HS-27A (cell line): ENCODE measurements around the gene KHNYN.
"Not testable (repeated sequence)": the region's sequence is repeated elsewhere in the genome, so short reads cannot be mapped to it uniquely, and the experiment has no call there.

ENCODE experiments used
- DNase-seq: peaks from one replicate; pipeline ENCODE4 v3.0.0-alpha.2; 2012; ENCODE audit warnings: low read depth, missing footprints

Gene KHNYN

GRCh38 chr14:24429395-24430142, at the start of gene KHNYN, which contains the start of gene CBLN3:
Gene KHNYN, plus strand, starts transcription at chr14:24429954. Its CDS starts 777 bp downstream, at chr14:24430731.
Gene CBLN3, minus strand, starts transcription at chr14:24429668. Its CDS starts 614 bp downstream, at chr14:24429054.
- DNase-seq, result peak; percentile 83

DNA sequence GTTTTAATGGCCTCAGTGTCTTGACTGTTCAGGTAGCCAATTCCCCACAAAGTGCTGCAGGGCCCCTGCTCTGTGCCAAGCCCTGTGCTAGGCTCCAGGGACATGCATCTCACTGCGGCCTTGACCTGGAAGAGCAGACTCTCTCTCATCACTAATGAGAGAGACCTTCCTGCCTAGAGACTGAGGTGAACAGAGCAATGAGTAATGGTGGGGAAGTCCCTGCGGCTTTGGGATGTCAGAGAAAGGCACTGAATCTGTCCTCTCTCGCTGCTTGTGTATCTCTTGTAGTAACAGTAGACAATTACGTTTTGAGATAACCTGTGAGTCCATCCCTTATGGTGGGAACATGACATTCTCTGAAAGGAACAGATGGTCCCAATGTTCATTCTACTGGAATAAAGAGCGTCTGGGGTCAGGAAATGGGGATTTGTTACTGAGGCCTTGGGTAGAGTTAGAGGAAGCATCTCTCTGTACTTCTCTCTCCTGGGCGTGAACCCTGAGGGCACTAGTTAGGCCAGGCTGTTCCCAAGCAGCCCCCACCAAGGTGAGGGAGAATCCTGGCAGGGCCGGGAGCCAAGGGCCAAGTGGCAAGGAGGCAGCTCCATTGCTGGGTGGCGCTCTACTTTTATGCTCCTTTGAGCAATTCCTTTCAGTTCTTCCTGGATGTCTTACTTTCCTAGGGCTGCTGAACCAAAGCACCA, 48.2 kb upstream of the KHNYN start:
- no peak for DNase-seq

GRCh38 chr14:24382064-24382371, 47.7 kb upstream of the KHNYN start:
- no peak for DNase-seq

DNA sequence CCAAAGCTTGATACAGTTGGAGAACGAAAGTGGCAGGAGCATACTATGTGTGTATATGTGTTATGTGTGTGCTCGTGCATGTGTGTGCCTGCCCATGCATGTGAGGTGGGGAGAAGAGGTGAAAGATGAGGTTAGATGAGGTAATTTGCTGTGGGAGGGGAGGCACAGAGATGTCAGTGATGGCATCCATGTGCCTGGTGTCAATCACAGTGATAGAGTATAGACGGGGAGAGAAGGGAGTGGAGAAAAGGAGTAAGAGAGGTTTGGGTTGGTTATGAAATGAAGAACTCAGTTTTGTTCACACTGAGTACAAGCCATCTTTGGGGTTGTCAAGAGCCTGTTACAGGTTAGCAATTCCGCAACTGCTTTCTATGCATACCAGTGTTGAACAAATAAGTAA, 45.6 kb upstream of the KHNYN start:
- DNase-seq, result no peak

DNA sequence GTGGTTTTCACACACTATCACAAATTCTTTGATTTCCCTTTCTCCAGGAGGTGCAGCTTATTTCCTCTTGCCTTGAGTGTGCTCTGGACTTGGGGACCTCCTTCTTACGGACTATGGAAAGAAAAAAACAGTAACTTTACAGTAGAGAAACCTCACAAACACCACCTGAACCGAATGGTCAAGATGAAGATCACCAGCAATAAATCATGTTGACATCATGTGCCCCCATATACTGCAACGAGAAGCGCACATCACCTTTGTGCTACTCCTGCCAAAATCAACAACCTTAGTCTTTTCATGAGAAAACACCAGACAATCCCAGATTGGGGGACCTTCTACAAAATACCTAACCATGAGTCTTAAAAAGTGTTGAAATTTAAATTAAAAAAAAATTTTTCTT, 44.2 kb upstream of the KHNYN start:
- no peak for DNase-seq

DNA sequence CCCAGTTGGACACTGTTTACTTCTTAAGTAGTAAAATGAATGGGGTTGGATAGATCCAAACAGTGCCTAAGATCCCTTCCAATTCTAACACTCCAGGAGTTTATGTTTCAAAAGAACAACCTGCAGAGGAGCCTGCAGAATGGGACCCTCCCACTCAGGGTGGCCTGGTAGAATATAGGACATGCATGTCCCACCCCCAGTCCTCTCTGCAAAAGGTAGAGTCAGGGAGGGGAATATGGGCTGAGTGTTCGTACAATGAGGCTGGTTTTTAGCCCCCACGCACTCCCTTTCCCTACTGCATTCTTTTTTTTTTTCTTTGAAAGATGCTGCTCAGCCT, 42.8 kb upstream of the KHNYN start:
- no peak for DNase-seq

- DNase-seq, result not testable (repeated sequence)
Measured at GRCh38 chr14:24387579-24387978, 42.2 kb upstream of the KHNYN start.

DNA sequence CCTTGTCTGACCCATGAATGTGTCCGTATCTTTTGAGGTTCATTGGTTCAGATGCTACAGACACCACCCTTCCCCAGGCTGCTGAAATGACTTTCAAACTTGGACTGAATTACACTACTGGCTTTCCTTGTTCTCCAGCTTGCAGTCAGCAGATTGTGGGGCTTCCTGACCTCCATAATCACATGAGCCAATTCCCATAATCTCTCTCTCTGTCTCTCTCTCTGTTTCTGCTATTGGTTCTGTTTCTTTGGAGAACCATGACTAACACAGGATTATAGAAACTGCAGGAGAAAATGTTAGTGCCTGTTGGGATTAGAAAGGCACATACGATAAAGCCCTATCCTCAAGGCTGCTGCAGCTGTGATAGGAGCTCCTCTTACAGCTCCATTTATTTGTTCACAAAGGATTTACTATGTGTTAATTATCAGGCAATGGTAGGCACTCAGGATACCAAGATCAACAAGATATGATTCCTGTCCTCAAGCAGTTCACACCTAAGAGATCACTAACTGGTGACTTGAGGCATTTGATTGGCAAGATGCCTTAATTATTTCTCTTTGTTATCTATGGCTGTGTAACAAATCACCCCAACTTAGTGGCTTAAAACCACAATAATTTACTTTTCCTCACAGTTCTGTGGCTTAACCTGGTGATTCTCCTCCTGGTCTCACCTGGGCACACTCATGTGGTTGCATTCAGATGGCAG, 41.1 kb upstream of the KHNYN start:
- no peak for DNase-seq

- no peak for DNase-seq
Measured at GRCh38 chr14:24389226-24389848, 40.4 kb upstream of the KHNYN start.

DNA sequence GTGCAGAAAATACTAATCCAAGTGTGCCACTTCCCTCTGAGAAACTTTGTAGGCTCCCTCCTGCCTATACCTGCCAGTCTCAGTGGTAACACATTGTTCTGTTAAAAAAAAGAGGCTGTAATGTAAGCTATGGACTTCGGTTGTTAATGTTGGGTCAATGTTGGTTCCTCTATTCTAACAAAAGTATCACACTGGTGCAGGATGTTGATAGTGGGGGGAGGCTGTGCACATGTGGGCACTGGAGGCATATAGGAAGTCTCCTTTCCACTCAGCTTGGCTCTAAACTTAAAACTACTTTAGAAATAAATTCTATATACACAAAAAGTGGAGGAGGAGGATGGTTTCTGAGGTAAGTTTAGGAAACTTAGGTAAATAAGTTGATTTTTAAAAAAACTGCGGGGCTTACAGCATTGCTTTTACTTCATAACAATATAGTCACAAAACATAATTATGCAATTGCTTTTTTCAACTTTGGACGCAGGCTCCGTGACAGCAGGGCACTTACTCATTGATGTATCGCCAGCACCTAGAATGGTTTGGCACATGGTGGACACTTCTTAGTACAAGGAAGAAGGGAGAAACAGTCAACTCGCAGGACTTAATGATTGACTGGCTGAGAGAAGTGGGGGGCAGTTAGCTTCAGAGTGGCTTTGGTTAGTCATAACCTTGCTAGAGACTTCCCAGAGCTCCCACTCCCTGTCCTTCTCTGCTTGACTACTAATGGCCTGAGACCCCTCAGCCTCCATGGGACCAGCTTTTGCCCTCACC, 38.9 kb upstream of the KHNYN start:
- no peak for DNase-seq

- no peak for DNase-seq
Measured at GRCh38 chr14:24392325-24393091, 37.2 kb upstream of the KHNYN start.

DNA sequence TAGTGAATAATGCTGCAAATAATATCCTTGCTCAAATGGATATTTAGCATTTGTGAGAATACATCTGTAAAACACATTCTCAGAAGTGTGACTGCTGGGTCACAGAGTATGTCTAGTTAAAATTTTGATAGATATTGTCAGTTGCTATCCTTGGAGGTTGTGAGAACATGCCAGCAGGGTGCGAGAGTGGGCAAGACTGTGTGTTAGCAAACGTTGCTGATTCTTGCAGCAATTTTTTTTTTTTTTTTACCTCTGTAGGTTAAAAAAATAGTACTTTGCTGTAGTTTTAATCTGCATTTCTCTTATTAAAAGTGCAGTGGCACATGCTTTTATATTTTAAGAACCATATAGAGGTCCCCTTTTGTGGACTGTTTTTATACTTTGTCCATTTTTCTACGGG, 35.5 kb upstream of the KHNYN start:
- no peak for DNase-seq

DNA sequence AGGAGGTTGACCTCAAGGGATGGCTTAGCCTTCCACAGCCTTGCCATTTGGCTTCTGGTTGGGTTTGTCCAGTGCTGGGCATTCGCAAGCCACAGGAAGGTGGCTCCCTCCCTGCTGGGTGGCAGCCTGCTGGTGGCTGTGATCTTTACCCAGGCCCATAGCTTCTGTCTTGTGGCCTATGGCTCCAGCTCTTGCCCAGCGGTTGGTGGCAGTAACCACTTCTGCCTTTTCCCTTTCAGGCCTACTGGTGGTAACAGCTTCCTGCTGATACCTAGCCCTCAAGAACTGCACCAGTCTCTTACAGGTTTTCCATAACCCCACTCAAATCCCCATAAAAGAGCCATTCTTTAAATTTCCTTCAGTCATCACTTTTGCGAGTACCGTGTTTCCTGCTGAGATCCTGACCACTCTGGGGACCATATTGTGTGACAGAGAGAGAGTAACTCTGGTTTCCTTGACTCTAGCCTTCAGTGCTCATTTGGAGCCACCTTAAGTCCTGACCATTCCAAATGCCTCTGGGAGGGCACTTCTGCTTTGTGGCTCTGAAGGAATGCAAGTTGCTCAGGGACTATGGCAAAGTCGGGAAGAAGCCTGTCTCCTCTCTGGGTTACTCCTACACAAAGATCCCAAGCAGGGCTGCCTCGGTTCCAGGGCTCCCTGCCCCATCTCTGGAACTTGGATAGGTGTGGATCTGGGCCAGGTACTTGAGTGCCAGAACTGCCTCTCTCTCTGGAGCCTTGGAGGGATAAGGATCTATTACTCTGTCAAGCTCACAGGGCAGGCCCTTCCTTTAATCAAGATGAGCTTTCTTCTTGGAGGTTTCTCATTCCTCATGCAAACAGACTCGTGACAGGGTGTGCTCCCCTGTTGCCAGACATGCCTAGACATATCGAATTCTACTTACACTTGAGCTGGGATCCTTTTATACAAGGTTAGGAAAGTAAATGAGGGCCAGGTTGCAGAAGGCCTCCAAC, 33.9 kb upstream of the KHNYN start:
- DNase-seq, result no peak

DNA sequence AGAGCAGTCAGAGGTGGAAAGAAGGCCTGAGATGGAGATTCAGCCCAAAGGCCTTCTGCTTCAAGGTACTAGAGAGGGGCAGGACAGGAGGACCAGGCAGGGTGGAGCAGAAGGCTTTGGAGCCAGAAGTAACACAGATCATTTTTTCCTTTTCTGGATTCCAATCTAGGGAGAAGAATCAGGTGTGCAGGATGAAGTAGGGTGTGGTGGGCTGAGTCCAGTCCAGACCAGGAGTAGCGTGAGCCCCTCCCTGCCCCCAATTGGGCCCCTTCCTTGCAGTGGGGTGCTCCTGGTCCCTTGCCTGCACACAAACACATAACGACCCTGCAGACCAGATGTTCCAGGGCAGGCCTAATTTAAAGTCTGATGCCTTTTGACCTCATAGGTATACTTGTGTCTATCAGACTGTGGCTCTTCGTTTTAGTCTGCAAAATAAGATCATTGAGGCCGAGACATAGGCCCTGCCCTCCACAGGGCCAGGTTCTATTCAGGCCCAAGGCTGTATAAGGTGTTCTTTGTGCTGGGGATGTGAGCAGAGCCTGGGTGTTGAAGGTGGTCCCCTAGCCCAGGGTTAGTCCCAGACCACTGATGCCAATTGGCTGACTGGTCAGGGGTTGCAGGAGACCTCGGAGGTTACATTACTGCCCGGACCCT, 32.0 kb upstream of the KHNYN start:
- DNase-seq, result no peak

GRCh38 chr14:24398293-24398652, 31.5 kb upstream of the KHNYN start:
- DNase-seq, result no peak

DNA sequence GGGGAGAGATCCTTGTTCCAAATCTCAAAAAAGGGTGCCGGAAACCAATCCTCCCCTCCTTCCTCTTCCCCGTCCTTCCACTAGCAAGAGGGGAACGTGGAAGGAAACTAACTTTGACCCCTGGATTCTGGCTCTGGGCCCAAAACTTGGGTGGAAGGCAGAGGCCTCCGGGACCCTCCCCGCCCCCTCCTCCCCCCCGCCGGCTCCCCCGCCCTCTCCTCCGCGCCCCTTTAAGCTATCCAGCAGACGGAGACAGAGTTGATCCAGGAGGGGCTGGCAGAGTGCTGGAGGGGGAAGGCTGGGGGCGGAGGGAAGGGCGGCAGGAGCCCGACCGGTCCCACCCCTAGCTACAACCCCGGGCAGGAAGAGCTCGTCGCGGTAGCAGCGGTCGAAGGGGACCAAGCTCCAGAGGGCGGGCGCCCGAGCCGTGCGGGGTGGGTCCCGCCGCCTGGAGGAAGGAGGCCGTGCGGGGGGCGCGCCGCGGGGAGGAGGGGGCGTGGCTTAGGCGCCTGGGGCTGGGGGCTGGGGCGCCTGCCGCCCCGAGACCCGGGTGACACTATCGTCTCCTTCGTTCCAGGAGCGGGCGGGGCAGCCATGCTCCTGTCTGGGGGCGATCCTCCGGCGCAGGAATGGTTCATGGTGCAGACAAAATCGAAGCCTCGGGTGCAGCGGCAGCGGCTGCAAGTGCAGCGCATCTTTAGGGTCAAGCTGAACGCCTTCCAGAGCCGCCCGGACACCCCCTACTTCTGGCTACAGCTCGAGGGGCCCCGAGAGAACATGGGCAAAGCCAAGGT, 30.9 kb upstream of the KHNYN start, which contains the start of gene NYNRIN:
Gene NYNRIN (plus strand): TSS at position 351 of the 794 bp plus-strand sequence. CDS start 244 bp downstream, at position 595.
- no peak for DNase-seq

DNA sequence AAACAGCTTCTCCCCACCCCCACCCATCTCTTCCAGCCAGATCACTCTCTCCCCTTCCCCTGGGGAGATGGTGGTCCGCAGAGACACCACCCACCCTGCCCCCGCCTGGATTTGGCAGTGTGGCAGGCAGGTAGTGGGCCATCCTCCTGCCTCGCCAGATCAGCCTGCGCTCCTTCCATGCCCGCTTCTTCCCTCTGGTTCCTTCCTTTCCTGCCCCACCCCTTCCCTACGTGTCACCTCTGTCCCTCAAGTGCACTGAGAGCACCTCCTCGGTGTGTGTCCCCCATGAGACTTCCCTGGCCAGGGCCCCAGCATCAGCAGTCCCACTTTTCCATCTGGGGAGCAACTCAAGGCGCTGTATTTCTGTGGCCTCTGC, 30.3 kb upstream of the KHNYN start:
- DNase-seq, result no peak

GRCh38 chr14:24399999-24400718, 29.6 kb upstream of the KHNYN start:
- no peak for DNase-seq
